Ishikawa (cell line): ENCODE data around the gene EHD4.

ENCODE experiments used
- EP300 ChIP-seq: IDR thresholded peaks from 2 replicates; pipeline ENCODE4 v1.6.1; 2012; ENCODE audit warnings: borderline replicate concordance
- TF ChIP-seq, protein P1 (sequence below): IDR thresholded peaks from 2 replicates; pipeline ENCODE4 v1.6.1; 2012; ENCODE audit warnings: low read depth, mild to moderate bottlenecking
- TF ChIP-seq, protein P2 (sequence below): IDR thresholded peaks from 2 replicates; pipeline ENCODE4 v1.6.1; 2012

DNA sequence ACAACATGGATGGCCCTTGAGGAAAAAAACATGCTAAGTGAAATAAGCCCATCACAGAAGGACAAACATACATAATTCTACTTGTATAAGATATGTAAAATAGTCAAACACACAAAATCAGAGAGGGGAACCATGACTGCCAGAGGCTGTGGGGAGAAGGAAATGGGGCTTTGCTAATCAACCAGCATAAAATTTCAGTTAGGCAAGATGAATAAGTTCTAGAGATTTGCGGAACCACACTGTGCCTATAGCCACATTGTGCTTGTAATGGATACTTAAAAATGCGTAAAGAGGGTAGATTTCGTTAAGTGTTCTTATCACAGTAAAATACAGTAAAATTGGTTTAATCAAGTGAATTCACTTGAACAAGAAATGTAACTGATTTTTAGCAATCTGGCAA lies 44.8 kb downstream of the EHD4 start:
- TF ChIP-seq EP300: no peak
- TF ChIP-seq, protein P1, sequence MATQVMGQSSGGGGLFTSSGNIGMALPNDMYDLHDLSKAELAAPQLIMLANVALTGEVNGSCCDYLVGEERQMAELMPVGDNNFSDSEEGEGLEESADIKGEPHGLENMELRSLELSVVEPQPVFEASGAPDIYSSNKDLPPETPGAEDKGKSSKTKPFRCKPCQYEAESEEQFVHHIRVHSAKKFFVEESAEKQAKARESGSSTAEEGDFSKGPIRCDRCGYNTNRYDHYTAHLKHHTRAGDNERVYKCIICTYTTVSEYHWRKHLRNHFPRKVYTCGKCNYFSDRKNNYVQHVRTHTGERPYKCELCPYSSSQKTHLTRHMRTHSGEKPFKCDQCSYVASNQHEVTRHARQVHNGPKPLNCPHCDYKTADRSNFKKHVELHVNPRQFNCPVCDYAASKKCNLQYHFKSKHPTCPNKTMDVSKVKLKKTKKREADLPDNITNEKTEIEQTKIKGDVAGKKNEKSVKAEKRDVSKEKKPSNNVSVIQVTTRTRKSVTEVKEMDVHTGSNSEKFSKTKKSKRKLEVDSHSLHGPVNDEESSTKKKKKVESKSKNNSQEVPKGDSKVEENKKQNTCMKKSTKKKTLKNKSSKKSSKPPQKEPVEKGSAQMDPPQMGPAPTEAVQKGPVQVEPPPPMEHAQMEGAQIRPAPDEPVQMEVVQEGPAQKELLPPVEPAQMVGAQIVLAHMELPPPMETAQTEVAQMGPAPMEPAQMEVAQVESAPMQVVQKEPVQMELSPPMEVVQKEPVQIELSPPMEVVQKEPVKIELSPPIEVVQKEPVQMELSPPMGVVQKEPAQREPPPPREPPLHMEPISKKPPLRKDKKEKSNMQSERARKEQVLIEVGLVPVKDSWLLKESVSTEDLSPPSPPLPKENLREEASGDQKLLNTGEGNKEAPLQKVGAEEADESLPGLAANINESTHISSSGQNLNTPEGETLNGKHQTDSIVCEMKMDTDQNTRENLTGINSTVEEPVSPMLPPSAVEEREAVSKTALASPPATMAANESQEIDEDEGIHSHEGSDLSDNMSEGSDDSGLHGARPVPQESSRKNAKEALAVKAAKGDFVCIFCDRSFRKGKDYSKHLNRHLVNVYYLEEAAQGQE: no peak
- TF ChIP-seq, protein P2, sequence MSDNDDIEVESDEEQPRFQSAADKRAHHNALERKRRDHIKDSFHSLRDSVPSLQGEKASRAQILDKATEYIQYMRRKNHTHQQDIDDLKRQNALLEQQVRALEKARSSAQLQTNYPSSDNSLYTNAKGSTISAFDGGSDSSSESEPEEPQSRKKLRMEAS: no peak
